ENCODE measurements around the gene SPNS2.
"Not testable (repeated sequence)": the region's sequence is repeated elsewhere in the genome, so short reads cannot be mapped to it uniquely, and the experiment has no call there.

The SPNS2 gene

DNA sequence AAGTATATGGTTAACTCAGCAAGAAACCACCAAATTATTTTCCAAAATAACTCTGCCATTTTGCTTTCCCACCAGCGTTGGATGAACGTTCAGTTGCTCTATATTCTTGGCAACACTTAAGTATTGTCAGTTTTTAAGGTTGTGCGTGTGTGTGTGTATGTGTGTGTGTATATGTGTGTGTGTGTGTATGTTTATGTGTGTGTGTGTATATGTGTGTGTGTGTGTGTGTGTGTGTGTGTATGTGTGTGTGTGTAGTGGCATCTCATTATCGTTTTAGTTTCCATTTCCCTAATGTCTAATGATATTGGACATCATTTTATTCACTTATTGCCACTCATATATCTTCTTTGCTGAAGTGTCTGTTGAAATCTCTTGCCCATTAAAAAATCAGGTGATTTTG, 74.4 kb downstream of the SPNS2 start:
- in situ Hi-C loops (cut with MboI; ENCODE audit: low sequenced_read_pairs) = no loop called here
- no peaks in the 10 kb centered on the region for H3K9me3 ChIP-seq
- no peaks in the 10 kb centered on the region for H3K27me3 ChIP-seq (ENCODE audit: low read depth)
- H3K36me3 ChIP-seq (replicated peaks) = no peaks in the 10 kb centered on the region
- no peak for DNase-seq (ENCODE audit: low spot score in 2 of 2)
- H3K4me1 ChIP-seq = peaks cover 12% of the 10 kb centered on the region
- no peak overlapping the region for H3K4me3 ChIP-seq

DNA sequence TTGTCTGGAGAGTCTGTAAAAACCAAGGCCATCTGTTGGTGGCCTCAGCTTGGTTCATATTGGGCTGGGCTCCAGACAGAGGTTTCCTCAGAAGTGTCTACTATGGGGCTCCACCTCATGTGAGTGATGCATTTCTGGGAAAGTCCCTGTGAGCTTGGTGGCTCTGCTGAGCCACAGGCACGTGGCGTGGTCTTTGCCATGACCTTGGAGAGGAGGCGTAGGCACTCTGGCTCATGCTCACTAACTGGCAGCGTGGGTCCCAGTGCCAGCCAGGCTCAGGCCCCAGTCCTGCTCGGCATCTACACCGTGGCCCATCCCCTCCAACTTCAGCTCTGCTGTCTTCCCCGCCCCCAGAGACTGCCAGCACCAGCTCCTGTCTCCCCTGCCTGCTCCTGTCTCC, 75.0 kb downstream of the SPNS2 start:
- no peaks in the 10 kb centered on the region for H3K9me3 ChIP-seq
- DNase-seq (ENCODE audit: low spot score in 2 of 2) = no peak
- in situ Hi-C loops (cut with MboI; ENCODE audit: low sequenced_read_pairs) = no loop called here
- peaks cover 7% of the 10 kb centered on the region for H3K4me1 ChIP-seq
- no peak overlapping the region for H3K4me3 ChIP-seq
- no peaks in the 10 kb centered on the region for H3K36me3 ChIP-seq (replicated peaks)
- no peaks in the 10 kb centered on the region for H3K27me3 ChIP-seq (ENCODE audit: low read depth)

DNA sequence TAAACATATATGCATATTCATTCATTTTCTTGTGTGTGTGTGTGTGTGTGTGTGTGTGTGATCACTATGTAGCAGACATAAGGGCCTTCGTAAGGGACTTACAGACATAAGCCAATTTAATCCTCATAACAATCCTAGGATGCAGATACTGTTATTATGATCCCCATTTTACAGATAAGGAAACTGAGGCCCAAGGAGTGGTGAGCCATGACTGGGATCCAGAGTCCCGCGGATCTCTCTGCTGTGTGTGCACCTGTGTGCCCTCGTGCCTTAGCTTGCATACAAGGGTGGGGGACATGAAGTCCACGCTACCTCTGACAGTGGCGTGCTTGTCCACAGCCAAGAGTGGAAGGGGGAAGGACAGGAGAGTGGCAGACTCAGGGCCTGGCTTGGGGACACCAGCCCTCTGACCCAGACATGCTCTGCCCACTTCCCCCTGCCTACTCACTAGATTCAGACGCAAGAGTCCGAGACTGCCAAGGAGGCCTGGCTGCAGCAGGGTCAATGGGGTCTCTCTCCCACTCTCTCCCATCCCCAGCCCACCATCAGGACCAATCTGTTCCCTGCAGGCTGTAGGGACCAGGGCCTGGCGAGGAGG, 75.9 kb downstream of the SPNS2 start:
- Histone ChIP-seq H3K4me3 (no peak overlapping the region), H3K9me3 (no peaks in the 10 kb centered on the region), H3K4me1 (peaks cover 2% of the 10 kb centered on the region; the same call in 1 of the 2 replicates), H3K36me3 (replicated peaks) (no peaks in the 10 kb centered on the region), H3K27me3 (ENCODE audit: low read depth) (no peaks in the 10 kb centered on the region)
- DNase-seq (ENCODE audit: low spot score in 2 of 2) = no peak
- in situ Hi-C loops (cut with MboI; ENCODE audit: low sequenced_read_pairs) = no loop called here

DNA sequence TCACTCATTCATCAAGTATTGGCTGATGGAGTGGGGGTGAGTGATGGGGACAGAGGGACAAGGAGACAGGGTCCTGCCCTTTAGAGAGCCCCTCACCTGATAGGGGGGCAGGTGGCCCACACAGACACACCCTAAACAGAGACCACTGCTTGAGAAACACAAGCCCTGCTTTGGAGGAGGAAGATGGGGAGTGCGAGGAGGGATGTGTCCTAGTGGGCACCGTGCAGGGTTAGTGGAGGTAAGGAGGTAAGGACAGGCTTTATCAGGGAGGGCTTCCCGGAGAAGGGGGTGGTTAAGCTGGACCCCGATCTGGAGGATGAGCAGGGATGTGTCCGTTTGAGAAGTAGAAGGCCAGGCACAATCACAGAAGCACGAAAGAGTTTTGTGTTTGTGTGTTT, 77.5 kb downstream of the SPNS2 start:
- no peak overlapping the region for H3K4me3 ChIP-seq
- in situ Hi-C loops (cut with MboI; ENCODE audit: low sequenced_read_pairs) = no loop called here
- DNase-seq (ENCODE audit: low spot score in 2 of 2) = no peak
- H3K4me1 ChIP-seq = peaks cover 2% of the 10 kb centered on the region; the same call in 1 of the 2 replicates
- no peaks in the 10 kb centered on the region for H3K36me3 ChIP-seq (replicated peaks)
- H3K9me3 ChIP-seq = no peaks in the 10 kb centered on the region
- no peaks in the 10 kb centered on the region for H3K27me3 ChIP-seq (ENCODE audit: low read depth)

DNA sequence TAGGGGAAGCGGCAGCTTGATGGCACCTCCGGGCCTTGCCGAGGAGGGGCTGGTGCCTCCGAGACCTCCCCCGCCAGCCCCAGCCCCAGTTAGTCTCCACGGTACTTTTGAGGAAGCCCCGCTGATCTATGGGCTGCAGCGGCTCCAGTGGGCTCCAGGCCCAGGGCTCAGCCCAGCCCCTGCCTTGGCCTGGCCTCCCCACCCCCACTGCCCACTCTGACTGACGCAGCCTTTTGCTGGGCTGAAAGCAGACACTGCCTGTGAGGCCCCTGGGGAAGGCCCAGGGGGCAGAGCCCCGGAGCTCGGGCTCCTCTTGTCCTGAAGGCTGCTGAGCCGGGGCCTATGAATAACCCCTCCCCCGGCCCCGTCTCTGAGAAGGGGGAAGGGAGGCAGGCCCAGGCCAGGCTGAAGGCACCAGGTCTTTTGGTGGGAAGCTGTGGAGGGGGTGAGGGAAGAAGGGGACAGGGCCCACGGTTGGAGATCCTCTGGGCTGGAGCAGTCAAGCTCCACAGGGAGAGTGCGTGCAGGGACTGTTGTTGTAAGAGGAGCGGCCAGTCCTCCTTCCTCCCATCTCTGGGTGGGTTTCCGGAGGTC, 78.1 kb downstream of the SPNS2 start:
- H3K4me3 ChIP-seq = no peak overlapping the region
- peaks cover 2% of the 10 kb centered on the region; the same call in 1 of the 2 replicates for H3K4me1 ChIP-seq
- peak in 1 of 2 experiments; percentile 57 for DNase-seq (ENCODE audit: low spot score in 2 of 2)
- no peaks in the 10 kb centered on the region for H3K9me3 ChIP-seq
- H3K27me3 ChIP-seq (ENCODE audit: low read depth) = no peaks in the 10 kb centered on the region
- H3K36me3 ChIP-seq (replicated peaks) = no peaks in the 10 kb centered on the region
- in situ Hi-C loops (cut with MboI; ENCODE audit: low sequenced_read_pairs) = no loop called here

DNA sequence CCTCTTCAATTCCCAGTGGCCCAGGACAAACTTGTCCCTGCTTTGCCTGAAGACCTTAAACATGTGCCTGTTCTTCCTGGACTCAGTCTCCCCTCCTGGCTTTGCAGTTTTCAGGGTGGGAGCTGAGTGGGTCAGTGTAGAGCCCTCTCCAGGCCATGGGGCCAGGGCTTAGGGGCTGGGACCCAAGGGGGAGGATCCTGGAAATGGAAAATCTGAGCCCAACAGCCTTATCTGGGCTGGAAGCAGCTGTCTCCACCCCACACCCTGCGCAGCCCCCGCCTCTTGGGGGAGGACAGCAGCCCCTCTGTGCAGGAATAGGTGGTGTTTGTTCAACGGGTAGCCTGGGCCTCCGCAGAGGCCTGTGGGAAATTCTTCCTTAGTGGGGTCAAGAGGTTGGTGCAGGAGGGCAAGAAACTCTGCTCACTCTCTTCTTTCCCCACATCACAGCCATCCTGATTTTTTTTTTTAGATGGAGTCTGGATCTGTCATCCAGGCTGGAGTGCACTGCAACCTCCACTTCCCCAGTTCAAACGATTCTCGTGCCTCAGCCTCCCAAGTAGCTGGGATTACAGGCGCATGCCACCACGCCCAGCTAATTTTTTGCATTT, 78.8 kb downstream of the SPNS2 start:
- in situ Hi-C loops (cut with MboI; ENCODE audit: low sequenced_read_pairs) = no loop called here
- no peaks in the 10 kb centered on the region for H3K27me3 ChIP-seq (ENCODE audit: low read depth)
- no peaks in the 10 kb centered on the region for H3K36me3 ChIP-seq (replicated peaks)
- DNase-seq (ENCODE audit: low spot score in 2 of 2) = no peak
- H3K4me3 ChIP-seq = no peak overlapping the region
- H3K9me3 ChIP-seq = no peaks in the 10 kb centered on the region
- H3K4me1 ChIP-seq = peaks cover 2% of the 10 kb centered on the region; the same call in 1 of the 2 replicates

DNA sequence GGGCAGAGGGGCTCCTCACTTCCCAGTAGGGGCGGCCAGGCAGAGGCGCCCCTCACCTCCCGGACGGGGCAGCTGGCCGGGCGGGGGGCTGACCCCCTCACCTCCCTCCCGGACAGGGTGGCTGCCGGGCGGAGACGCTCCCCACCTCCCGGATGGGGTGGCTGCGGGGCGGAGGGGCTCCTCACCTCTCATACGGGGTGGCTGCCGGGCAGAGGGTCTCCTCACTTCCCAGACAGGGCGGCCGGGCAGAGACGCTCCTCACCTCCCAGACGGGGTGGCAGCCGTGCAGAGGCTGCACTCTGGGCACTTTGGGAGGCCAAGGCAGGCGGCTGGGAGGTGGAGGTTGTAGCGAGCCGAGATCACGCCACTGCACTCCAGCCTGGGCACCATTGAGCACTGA, 79.7 kb downstream of the SPNS2 start:
- H3K4me1 ChIP-seq; DNase-seq (ENCODE audit: low spot score in 2 of 2); H3K4me3 ChIP-seq; H3K27me3 ChIP-seq (ENCODE audit: low read depth); in situ Hi-C loops (cut with MboI; ENCODE audit: low sequenced_read_pairs); H3K9me3 ChIP-seq; H3K36me3 ChIP-seq (replicated peaks): not testable (repeated sequence)

DNA sequence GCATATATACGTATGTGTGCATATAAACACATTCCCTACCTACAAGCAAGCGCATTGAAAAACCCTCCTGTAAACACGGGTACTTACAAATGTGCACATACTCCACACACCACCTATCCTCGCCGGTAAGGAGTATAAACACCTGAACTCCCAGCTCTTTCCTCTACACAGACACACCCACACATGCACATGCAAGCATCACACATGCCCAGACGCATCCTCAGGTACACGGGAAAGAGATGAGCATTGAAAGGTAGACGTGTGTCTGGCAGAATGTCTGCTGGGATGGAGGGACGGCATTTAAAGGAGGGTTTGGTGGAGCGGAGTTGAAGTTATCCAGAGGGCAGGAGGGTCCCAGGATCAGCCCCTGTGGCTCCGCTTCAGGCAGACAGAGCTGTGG, 81.0 kb downstream of the SPNS2 start:
- Histone ChIP-seq H3K27me3 (ENCODE audit: low read depth) (no peaks in the 10 kb centered on the region), H3K4me1 (peaks cover 2% of the 10 kb centered on the region; the same call in 1 of the 2 replicates), H3K4me3 (no peak overlapping the region), H3K36me3 (replicated peaks) (no peaks in the 10 kb centered on the region), H3K9me3 (no peaks in the 10 kb centered on the region)
- no peak for DNase-seq (ENCODE audit: low spot score in 2 of 2)
- in situ Hi-C loops (cut with MboI; ENCODE audit: low sequenced_read_pairs) = no loop called here

DNA sequence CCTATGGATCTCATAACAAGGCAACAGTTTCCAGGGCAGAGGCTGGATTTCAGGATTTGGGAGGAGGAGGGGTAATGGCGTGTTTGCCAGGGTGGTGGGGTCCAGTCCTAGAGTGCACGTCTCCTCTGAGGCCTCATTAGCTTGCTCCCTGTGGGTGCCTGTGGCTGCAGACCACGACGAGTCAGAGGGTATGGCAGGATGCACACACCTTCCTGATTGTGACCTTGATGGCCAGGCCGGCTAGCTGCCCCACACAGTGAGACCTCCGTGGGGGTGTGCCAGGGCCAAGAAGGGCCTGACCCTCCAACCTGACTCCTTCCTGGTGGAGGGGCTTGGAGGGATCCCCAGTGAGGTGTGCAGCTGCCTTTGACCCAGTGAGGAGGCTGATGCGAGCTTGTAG, 81.6 kb downstream of the SPNS2 start:
- H3K27me3 ChIP-seq (ENCODE audit: low read depth) = no peaks in the 10 kb centered on the region
- in situ Hi-C loops (cut with MboI; ENCODE audit: low sequenced_read_pairs) = no loop called here
- H3K9me3 ChIP-seq = no peaks in the 10 kb centered on the region
- peaks cover 2% of the 10 kb centered on the region; the same call in 1 of the 2 replicates for H3K4me1 ChIP-seq
- H3K36me3 ChIP-seq (replicated peaks) = no peaks in the 10 kb centered on the region
- no peak for DNase-seq (ENCODE audit: low spot score in 2 of 2)
- no peak overlapping the region for H3K4me3 ChIP-seq

DNA sequence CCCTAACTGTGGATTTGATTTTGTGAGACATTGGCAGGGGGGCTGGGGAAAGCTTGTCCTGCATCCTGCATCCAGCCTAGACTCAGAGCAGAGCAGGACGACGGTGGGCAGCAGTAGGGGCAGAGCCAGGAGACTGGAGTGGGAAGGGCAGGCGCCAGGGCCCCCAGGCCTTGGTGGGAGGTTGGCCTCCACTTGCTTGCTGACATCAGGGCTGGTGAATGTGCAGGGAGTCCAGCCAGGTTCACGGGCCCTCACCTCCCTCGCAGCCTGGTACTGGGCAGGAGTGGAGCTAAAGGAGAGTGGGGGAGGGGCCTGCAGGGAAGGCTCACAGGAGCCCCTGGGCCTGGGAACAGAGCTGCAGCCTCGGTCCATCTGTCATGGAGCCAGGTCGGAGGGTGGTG, 83.4 kb downstream of the SPNS2 start:
- Histone ChIP-seq H3K9me3 (no peaks in the 10 kb centered on the region), H3K36me3 (replicated peaks) (no peaks in the 10 kb centered on the region), H3K4me3 (no peak overlapping the region), H3K4me1 (no peaks in the 10 kb centered on the region; the same call in 1 of the 2 replicates), H3K27me3 (ENCODE audit: low read depth) (no peaks in the 10 kb centered on the region)
- in situ Hi-C loops (cut with MboI; ENCODE audit: low sequenced_read_pairs) = no loop called here
- DNase-seq (ENCODE audit: low spot score in 2 of 2) = no peak

DNA sequence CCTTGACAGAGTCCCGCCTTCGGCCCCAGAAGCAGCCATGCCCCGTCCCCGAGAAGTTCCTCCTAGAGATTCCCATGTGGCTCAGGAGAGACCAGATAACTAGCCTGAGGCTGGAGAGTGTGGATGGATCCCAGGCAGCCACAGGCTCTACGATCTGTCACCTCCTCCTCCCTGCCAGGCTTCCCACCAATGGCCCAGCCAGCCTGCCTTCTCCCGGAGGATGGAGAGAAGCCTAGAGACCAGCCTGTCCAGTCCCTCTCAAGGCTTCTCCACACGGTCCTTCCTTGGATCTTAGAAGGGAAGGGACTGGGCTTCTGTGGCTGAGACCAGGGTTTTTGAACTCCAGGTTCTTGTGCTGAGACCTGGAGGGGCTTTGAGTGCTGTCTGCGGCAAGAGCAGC, 84.0 kb downstream of the SPNS2 start:
- H3K9me3 ChIP-seq = no peaks in the 10 kb centered on the region
- no peak for DNase-seq (ENCODE audit: low spot score in 2 of 2)
- no peaks in the 10 kb centered on the region for H3K36me3 ChIP-seq (replicated peaks)
- no peak overlapping the region for H3K4me3 ChIP-seq
- no peaks in the 10 kb centered on the region; the same call in 1 of the 2 replicates for H3K4me1 ChIP-seq
- H3K27me3 ChIP-seq (ENCODE audit: low read depth) = no peaks in the 10 kb centered on the region
- in situ Hi-C loops (cut with MboI; ENCODE audit: low sequenced_read_pairs) = no loop called here

DNA sequence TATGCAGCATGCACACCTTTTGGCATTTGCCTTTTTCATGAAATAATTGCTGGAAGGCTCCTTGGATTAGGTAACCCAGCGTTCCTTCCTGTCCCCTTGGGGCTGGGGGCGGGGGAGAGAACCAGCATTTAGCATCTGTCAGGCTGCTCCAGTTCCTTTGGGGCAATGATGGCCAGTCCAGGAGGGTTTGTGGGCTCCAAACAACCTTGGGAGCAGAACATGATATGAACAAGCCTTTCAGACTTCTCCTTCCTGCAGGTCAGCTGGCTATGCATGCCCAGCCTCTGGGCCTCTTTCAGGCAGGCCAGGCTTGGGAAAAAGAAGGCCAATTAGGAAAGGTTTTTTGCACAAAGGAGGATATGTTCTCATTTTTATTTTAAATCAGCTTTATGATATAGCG, 84.5 kb downstream of the SPNS2 start:
- Histone ChIP-seq H3K4me3 (no peak overlapping the region), H3K36me3 (replicated peaks) (no peaks in the 10 kb centered on the region), H3K27me3 (ENCODE audit: low read depth) (no peaks in the 10 kb centered on the region), H3K4me1 (no peaks in the 10 kb centered on the region; the same call in 1 of the 2 replicates), H3K9me3 (no peaks in the 10 kb centered on the region)
- DNase-seq (ENCODE audit: low spot score in 2 of 2) = no peak
- in situ Hi-C loops (cut with MboI; ENCODE audit: low sequenced_read_pairs) = no loop called here

DNA sequence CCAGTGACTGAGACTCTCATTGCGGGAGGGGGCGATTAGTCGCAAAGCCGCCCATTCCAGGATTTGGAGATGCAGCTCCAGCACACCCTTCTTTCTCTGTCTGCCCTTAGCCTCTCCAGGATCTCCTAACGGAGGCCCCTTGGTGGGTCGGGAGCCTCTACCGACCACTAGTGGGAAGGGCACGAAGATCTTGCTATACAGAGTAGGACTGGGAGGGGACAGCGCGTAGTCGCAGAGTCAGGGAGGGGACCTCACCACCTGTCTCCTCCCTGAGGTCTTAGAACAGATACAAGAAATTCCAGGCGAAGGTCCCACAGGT, 85.1 kb downstream of the SPNS2 start:
- peak; percentile 79 to 80 for DNase-seq (ENCODE audit: low spot score in 2 of 2)
- in situ Hi-C loops (cut with MboI; ENCODE audit: low sequenced_read_pairs) = no loop called here
- no peaks in the 10 kb centered on the region; the same call in 1 of the 2 replicates for H3K4me1 ChIP-seq
- peak overlapping the region; percentile 49 for H3K4me3 ChIP-seq
- no peaks in the 10 kb centered on the region for H3K36me3 ChIP-seq (replicated peaks)
- H3K9me3 ChIP-seq = no peaks in the 10 kb centered on the region
- no peaks in the 10 kb centered on the region for H3K27me3 ChIP-seq (ENCODE audit: low read depth)

DNA sequence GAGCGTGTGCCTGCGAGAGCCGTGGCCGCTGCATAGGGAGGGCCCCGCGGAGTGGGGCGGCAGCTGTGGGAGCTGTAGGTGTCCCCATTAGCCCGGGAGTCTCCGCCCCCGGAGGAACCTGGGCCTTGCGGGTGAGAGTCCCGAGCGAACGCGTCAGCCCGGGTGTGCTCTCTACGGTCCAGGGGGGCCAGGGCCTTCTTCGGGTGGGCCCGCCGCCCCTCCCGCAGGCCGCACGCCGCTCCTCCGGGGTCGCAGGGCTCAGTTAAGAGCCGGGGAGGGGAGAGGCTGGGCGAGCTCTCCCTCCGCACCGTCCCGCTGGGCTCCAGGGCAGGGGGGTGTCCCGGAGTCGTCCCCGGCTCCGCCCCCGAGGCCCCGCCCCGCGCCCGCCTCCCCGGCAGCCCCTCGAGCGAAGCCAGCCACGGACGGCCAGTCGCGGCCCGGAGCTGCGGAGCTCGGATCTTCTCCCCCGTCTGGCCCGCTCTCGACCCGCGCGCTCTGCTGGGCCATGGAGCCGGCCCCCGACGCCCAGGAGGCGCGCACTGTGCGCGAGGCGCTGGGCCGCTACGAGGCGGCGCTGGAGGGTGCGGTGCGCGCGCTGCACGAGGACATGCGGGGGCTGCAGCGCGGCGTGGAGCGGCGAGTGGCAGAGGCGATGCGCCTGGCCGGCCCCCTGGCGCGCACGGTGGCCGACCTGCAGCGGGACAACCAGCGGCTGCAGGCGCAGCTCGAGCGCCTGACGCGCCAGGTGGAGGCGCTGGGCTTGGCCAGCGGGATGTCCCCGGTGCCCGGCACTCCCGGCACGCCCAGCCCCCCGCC, 85.6 kb downstream of the SPNS2 start, which contains the start of gene SMTNL2:
SMTNL2 (plus strand) TSS at position 429 of the 816 bp plus-strand sequence; CDS start at position 506, 77 bp downstream.
- Histone ChIP-seq H3K4me3 (peak within 1 kb of the TSS; percentile 49), H3K4me1 (no peaks in the 10 kb centered on the region; the same call in 1 of the 2 replicates), H3K36me3 (replicated peaks) (no peaks in the 10 kb centered on the region), H3K27me3 (ENCODE audit: low read depth) (no peaks in the 10 kb centered on the region), H3K9me3 (no peaks in the 10 kb centered on the region)
- in situ Hi-C loops (cut with MboI; ENCODE audit: low sequenced_read_pairs) = no loop called here
- DNase-seq (ENCODE audit: low spot score in 2 of 2) = peak in 1 of 2 experiments; percentile 83

Measured in HAP-1 (cell line).